RCC 7860 (cell line): Measurements from ENCODE around the gene SH3PXD2A.
"Not testable (repeated sequence)": the region's sequence is repeated elsewhere in the genome, so short reads cannot be mapped to it uniquely, and the experiment has no call there.

Source experiments
- DNase-seq: peaks from one replicate; pipeline ENCODE4 v3.0.0-alpha.2; 2015; ENCODE audit warnings: low spot score
- FAIRE-seq: peaks from 2 replicates; lab custom pipeline; 2012; peaks lifted over from hg19 to GRCh38; lab: Jason Lieb, UNC

Gene SH3PXD2A

GRCh38 chr10:103633846-103634245 is 221.5 kb downstream of the SH3PXD2A start:
- DNase-seq, result no peak
- no peak for FAIRE-seq

- not testable (repeated sequence) for FAIRE-seq, DNase-seq
Measured at GRCh38 chr10:103632871-103633270, 222.5 kb downstream of the SH3PXD2A start.

GRCh38 chr10:103632247-103632642 is 223.1 kb downstream of the SH3PXD2A start:
- FAIRE-seq (no peak), DNase-seq (no peak)

GRCh38 chr10:103630156-103630555 is 225.2 kb downstream of the SH3PXD2A start:
- FAIRE-seq (no peak), DNase-seq (no peak)

- no peak for FAIRE-seq
Measured at GRCh38 chr10:103629581-103629980, 225.8 kb downstream of the SH3PXD2A start.

GRCh38 chr10:103627893-103628292 is 227.5 kb downstream of the SH3PXD2A start:
- DNase-seq (no peak), FAIRE-seq (no peak)

More at GRCh38 chr10:103629581-103629980, 225.8 kb downstream of the SH3PXD2A start:
- no peak for DNase-seq

- no peak for FAIRE-seq
Measured at GRCh38 chr10:103627111-103627892, 228.1 kb downstream of the SH3PXD2A start.

GRCh38 chr10:103626178-103626577 is 229.2 kb downstream of the SH3PXD2A start:
- FAIRE-seq (no peak), DNase-seq (no peak)

More at GRCh38 chr10:103627111-103627892, 228.1 kb downstream of the SH3PXD2A start:
- DNase-seq, result no peak

- FAIRE-seq, result no peak
- no peak for DNase-seq
Measured at GRCh38 chr10:103622935-103623574, 232.3 kb downstream of the SH3PXD2A start.

- no peak for FAIRE-seq
- DNase-seq, result no peak
Measured at GRCh38 chr10:103622286-103622685, 233.1 kb downstream of the SH3PXD2A start.

GRCh38 chr10:103621783-103622125 is 233.6 kb downstream of the SH3PXD2A start:
- no peak for FAIRE-seq
- DNase-seq, result no peak

- FAIRE-seq, result no peak
- DNase-seq, result no peak
Measured at GRCh38 chr10:103620891-103621782, 234.2 kb downstream of the SH3PXD2A start.

- DNase-seq, result no peak
Measured at GRCh38 chr10:103620352-103620740, 235.0 kb downstream of the SH3PXD2A start.

GRCh38 chr10:103619424-103620351 is 235.7 kb downstream of the SH3PXD2A start:
- DNase-seq, result no peak
- no peak for FAIRE-seq

More at GRCh38 chr10:103620352-103620740, 235.0 kb downstream of the SH3PXD2A start:
- FAIRE-seq, result no peak

GRCh38 chr10:103618575-103619423 is 236.6 kb downstream of the SH3PXD2A start:
- DNase-seq (no peak), FAIRE-seq (no peak)

- no peak for FAIRE-seq
- DNase-seq, result no peak
Measured at GRCh38 chr10:103617602-103618385, 237.6 kb downstream of the SH3PXD2A start.

GRCh38 chr10:103616705-103617601 is 238.4 kb downstream of the SH3PXD2A start:
- no peak for DNase-seq
- FAIRE-seq, result no peak
